RCC 7860 (cell line): Measurements from ENCODE around the gene SLFN12.
"Not testable (repeated sequence)": the region's sequence is repeated elsewhere in the genome, so short reads cannot be mapped to it uniquely, and the experiment has no call there.

Experiments used
- DNase-seq: peaks from one replicate; pipeline ENCODE4 v3.0.0-alpha.2; 2015; ENCODE audit warnings: low spot score
- FAIRE-seq: peaks from 2 replicates; lab custom pipeline; 2012; peaks lifted over from hg19 to GRCh38; lab: Jason Lieb, UNC

Gene SLFN12

GRCh38 chr17:35432176-35433074 is at the start of gene SLFN12:
SLFN12 (minus strand) TSS chr17:35432500; CDS start chr17:35423028, 9,472 bp downstream.
- DNase-seq, result peak; percentile 87
- peak; percentile 97 for FAIRE-seq

GRCh38 chr17:35479271-35479670 is 47.0 kb upstream of the SLFN12 start:
- FAIRE-seq (no peak), DNase-seq (no peak)

GRCh38 chr17:35477248-35477647 is 44.9 kb upstream of the SLFN12 start:
- DNase-seq, result no peak
- FAIRE-seq, result no peak

GRCh38 chr17:35476283-35476820 is 44.1 kb upstream of the SLFN12 start:
- FAIRE-seq (no peak), DNase-seq (no peak)

GRCh38 chr17:35468475-35468874 is 36.2 kb upstream of the SLFN12 start:
- DNase-seq (no peak), FAIRE-seq (no peak)

GRCh38 chr17:35467824-35468223 is 35.5 kb upstream of the SLFN12 start:
- no peak for DNase-seq
- FAIRE-seq, result no peak

GRCh38 chr17:35460354-35460851 is 28.1 kb upstream of the SLFN12 start:
- DNase-seq, result no peak
- no peak for FAIRE-seq

- not testable (repeated sequence) for DNase-seq, FAIRE-seq
Observed at GRCh38 chr17:35454035-35454434, 21.7 kb upstream of the SLFN12 start.

GRCh38 chr17:35453171-35453570 is 20.9 kb upstream of the SLFN12 start:
- FAIRE-seq (no peak), DNase-seq (no peak)

- FAIRE-seq (no peak), DNase-seq (no peak)
Observed at GRCh38 chr17:35449371-35449931, 17.2 kb upstream of the SLFN12 start.

GRCh38 chr17:35448899-35449227 is 16.6 kb upstream of the SLFN12 start:
- no peak for FAIRE-seq

GRCh38 chr17:35448214-35448898 is 16.1 kb upstream of the SLFN12 start, which contains the start of gene SLFN13:
SLFN13 (minus strand) TSS chr17:35448766; CDS start chr17:35445680, 3,086 bp downstream.
- DNase-seq (no peak), FAIRE-seq (no peak)

More at GRCh38 chr17:35448899-35449227, 16.6 kb upstream of the SLFN12 start:
- DNase-seq, result no peak

GRCh38 chr17:35447499-35447898 is 15.2 kb upstream of the SLFN12 start:
- DNase-seq, result no peak
- no peak for FAIRE-seq

- FAIRE-seq (no peak), DNase-seq (no peak)
Observed at GRCh38 chr17:35438433-35438832, 6.1 kb upstream of the SLFN12 start.

- DNase-seq (peak; percentile 97), FAIRE-seq (peak; percentile 95)
Observed at GRCh38 chr17:35433075-35433894, 985 bp upstream of the SLFN12 start.

GRCh38 chr17:35429702-35430101 is 2.6 kb downstream of the SLFN12 start:
- FAIRE-seq (no peak), DNase-seq (no peak)

GRCh38 chr17:35428229-35428628 is 4.1 kb downstream of the SLFN12 start:
- no peak for FAIRE-seq
- no peak for DNase-seq

- DNase-seq (no peak), FAIRE-seq (no peak)
Observed at GRCh38 chr17:35423761-35424160, 8.5 kb downstream of the SLFN12 start.

- FAIRE-seq, DNase-seq: not testable (repeated sequence)
Observed at GRCh38 chr17:35421069-35421468, 11.2 kb downstream of the SLFN12 start.

- FAIRE-seq, result no peak
- no peak for DNase-seq
Observed at GRCh38 chr17:35416659-35417058, 15.6 kb downstream of the SLFN12 start.
